Stimulated activated CD4-positive, alpha-beta T cell treated with anti-CD3 and anti-CD28 coated beads, Interleukin-15, amount 100 ng/mL, for 48 hours (primary cell): ENCODE data around the gene DNAH6.

Source experiments
- DNase-seq, 2 donors: peaks; one replicate each; pipeline ENCODE4 v3.0.0-alpha.2; 2020; ENCODE audit warnings: low read depth in 2 of 2

DNAH6 gene

DNA sequence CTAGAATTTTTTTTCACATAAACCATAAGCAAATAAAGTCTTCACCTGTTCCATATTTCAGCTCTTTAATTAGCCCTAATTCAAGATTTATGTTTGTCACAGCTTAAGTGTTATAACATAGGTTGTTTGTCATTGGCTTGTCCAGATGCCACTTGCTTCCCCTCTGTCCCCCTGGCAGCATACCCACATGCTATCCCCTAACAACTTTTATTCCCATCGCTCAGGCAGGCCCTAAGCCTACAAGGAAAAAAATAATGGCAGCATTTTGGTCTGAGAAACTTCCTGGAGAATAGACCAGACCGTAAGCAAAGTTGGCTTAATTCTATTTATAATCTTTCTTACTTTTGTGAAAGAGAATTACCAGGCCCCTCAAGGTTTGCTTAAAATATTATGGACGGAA lies 173.9 kb downstream of the DNAH6 start:
- no peak for DNase-seq

DNA sequence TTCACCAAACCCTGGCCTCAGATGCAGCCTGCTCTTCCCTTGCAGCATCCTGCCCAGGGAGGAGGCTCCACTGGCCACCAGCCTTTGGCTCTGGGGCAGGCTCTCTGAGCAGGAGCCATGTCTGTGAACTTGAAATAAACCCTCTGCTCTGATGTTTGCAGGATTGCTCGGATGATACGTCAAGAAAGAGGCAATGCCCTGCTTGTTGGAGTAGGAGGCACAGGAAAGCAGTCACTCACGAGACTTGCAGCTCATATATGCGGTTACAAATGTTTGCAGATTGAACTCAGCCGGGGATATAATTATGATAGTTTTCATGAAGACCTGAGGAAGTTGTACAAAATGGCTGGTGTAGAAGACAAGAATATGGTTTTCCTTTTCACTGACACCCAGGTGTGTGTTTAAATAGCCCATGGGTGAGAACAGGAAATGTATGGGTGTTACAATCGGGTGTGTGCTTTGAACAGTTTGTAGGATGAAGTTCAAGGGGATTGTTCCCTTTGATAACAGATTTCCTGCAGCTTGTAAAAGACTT lies 177.9 kb downstream of the DNAH6 start:
- DNase-seq, result no peak

GRCh38 chr2:84697895-84698294 lies 181.6 kb downstream of the DNAH6 start:
- DNase-seq, result no peak

DNA sequence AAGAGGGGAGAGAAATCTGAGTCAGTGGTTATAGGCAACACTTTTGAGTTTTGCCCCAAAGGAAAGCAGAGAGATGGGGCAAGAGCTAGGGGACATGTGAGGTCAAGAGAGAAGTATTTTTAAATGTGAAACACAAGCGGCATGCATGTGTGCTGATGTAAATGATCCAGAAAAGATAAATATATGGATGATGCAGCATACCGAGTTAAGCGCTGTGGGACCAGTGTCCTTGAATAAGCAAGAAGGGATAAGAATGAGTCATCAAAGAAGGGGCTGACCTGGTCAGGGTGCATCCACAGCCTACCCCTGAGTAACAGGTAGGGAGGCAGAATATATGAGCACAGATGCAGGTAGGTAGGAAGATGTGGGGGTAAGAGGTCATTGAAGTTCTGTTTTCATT lies 183.7 kb downstream of the DNAH6 start:
- no peak for DNase-seq

DNA sequence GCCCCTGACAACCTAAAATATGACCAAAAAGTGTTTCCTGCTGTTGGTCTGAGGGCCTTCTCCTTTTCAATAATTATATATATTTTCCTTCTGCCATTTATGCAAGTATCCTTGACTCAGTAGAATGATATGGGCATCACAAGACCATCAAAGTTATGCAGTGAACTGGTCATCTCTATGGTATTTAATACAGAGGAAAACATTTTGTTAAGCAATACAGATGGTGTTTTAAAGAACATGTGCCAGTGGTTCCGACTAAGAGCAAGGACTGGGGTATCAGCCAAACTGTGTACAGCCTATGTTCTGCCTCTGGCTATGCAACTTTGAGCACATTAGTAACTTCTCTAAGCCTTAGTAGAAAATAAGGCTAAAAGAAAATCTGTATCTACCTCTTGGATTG lies 185.6 kb downstream of the DNAH6 start:
- DNase-seq, result no peak

- no peak for DNase-seq
Observed at GRCh38 chr2:84702941-84703340, 186.6 kb downstream of the DNAH6 start.

DNA sequence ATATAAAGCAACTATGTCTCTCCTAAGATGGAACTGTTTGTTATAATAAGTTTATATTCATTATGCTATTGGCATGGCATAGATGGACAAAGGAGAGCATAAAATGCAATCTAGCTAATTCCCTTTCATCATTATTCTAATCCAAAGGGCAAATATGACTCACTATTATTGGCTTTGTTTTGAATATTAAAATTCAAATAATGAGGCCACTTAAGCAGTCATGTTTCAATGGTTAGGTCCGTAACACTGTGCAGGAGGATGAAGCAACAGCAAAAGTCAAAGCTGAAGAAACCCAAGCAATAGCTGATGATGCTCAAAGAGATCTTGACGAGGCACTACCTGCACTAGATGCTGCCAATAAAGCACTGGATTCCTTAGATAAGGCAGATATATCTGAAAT lies 187.5 kb downstream of the DNAH6 start:
- no peak for DNase-seq

DNA sequence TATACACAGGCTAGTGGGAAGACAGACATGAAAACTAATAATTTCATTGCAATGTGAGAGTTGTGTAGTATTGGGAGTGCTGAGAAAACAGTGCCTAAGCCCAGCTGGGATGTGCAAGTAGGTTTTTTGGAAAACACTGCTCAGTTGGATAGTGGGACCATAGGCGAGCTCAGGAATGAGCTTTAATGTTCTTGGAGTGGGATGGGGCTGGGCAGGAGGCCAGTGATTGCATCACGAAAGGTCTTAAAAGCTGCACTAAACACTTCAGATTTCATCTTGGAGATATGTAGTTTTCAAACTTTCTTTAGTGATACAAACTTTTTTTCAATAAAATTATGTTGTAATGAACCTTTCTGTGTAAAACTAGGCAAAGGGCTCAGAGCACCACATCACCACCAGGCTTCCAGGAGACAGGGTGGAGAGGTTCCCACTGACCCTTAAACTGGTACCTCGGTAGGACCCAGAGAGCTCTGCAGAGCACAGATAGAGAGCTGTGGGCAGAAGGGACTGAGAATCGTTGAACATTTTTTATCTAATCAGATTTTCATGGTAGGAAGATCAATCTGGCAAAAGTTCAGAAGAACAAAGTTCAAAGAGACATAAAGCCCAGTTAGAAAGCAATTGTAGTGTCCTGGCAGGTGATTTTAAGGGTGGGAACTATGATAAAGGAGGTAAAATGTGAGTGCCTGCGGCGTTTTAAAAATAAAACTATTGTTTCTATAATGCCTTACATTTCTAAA lies 188.4 kb downstream of the DNAH6 start:
- no peak for DNase-seq

GRCh38 chr2:84705858-84706257 lies 189.6 kb downstream of the DNAH6 start:
- DNase-seq, result no peak

DNA sequence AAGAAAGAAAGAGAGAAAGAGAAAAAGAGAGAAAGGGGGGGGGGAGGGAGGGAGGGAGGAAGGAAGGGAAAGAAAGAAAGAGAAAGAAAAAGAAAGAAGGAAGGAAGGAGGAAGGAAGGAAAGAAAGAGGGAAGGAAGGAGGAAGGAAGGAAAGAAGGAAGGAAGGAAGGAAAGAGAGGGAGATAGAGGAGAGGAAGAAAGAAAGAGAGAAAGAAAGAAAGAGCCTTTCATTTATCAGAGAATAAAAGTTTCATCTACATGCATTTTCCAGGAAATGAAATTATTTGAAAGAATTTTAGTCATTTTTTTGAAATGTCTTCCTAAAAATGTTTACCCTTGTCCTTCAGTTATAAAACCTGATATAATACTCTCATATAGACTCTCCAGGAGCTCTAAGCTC lies 192.1 kb downstream of the DNAH6 start:
- no peak for DNase-seq

GRCh38 chr2:84711651-84712050 lies 195.4 kb downstream of the DNAH6 start:
- DNase-seq, result no peak

- DNase-seq, result no peak
Observed at GRCh38 chr2:84713441-84713840, 197.1 kb downstream of the DNAH6 start.

GRCh38 chr2:84716564-84716963 lies 200.3 kb downstream of the DNAH6 start:
- no peak for DNase-seq

- no peak for DNase-seq
Observed at GRCh38 chr2:84717302-84717701, 201.0 kb downstream of the DNAH6 start.

DNA sequence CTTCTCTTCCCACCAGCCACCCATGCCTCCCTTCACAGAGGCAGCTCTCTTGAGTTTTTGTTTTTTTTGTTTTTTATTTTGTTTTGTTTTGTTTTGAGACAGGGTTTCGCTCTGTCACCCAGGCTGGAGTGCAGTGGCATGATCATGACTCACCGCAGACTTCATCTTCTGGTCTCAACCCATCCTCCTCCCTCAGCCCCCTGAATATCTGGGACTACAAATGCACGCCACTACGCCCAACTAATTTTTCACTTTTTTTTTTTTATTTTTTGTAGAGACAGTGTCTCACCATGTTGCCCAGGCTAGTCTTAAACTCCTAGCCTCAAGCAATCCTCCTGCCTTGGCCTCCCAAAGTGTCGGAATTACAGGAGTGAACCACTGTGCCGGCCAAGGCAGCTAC lies 203.1 kb downstream of the DNAH6 start:
- DNase-seq, result peak in 1 of 2 donors; percentile 7

- no peak for DNase-seq
Observed at GRCh38 chr2:84723831-84724230, 207.5 kb downstream of the DNAH6 start.

DNA sequence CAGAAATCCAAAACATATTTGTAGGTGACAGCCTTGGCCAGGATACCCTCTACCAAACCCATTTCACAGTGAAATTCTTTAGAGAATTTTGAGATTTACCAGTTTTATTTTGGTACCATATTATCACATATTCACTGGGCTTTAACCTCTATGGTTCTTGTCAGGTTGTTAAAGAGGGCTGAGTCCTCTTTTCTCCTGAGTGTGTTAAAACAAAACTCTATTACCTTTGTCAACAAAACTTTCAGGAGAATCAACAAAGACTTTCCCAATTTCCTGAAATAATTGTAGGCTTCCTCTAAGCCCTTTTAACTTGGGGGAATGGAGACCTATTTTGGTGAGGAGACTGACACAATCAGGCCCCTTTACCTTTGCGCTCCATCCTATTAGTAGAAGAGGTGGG lies 209.4 kb downstream of the DNAH6 start:
- DNase-seq, result no peak

DNA sequence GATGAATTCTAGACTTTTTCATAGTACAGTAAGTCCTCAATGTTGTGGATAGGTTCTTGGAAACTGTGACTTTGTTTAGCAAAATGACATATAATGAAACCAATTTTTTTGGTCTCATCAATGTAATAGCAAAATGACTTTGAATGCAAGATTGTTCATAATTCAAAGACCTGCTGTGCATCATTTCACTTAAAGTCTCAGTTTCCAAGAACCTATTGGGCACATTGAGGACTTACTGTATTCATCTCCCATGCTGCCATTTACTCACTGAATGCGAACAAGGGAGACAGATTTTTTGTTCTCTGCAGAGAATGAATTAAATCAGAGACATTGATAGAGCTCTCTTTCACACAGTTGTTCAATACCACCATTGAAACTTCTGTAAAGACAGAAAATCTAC lies 211.0 kb downstream of the DNAH6 start:
- no peak for DNase-seq

GRCh38 chr2:84729224-84729623 lies 212.9 kb downstream of the DNAH6 start:
- no peak for DNase-seq

- no peak for DNase-seq
Observed at GRCh38 chr2:84731185-84731584, 214.9 kb downstream of the DNAH6 start.

GRCh38 chr2:84732897-84733778 lies 216.8 kb downstream of the DNAH6 start:
- no peak for DNase-seq

DNA sequence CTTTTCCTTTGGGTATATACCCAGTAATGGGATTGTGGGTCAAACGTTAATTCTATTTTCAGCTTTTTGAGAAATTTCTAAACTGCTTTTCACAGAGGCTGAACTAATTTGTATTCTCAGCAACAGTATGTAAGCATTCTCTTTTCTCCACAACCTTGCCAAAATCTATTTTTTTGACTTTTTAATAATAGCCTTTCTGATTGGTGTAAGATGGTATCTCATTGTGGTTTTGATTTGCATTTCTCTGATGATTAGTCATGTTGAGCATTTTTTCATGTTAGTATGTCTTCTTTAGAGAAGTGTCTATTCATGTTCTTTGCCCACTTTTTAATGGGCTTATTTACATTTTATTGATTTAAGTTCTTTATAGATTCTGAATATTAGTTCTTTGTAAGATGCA lies 219.1 kb downstream of the DNAH6 start:
- no peak for DNase-seq
